Mesendoderm (in vitro differentiated cells): ENCODE results near the gene DHX29.

Experiments used
- DNase-seq: peaks from one replicate; pipeline ENCODE4 v3.0.0; 2013
- H2AK5ac ChIP-seq: 2 replicates; pipeline ENCODE4 v1.6.1; 2013; ENCODE audit warnings: low read length, inconsistent platforms
- H2BK120ac ChIP-seq: 2 replicates; pipeline ENCODE4 v1.6.1; 2013; ENCODE audit warnings: low read depth, mild to moderate bottlenecking, low read length, moderate library complexity, mixed read lengths
- H2BK15ac ChIP-seq: replicated peaks from 2 replicates; pipeline ENCODE4 v1.6.1; 2013; ENCODE audit warnings: low read depth, mild to moderate bottlenecking, moderate library complexity
- H2BK5ac ChIP-seq: 2 replicates; pipeline ENCODE4 v1.6.1; 2013; ENCODE audit warnings: low read length, inconsistent platforms
- H3K18ac ChIP-seq: 2 replicates; pipeline ENCODE4 v1.6.1; 2013; ENCODE audit warnings: mild to moderate bottlenecking, low read length, mixed read lengths
- H3K23ac ChIP-seq: one replicate; pipeline ENCODE4 v1.6.1; 2013; ENCODE audit warnings: low read length
- H3K27ac ChIP-seq: 2 replicates; pipeline ENCODE4 v1.5.1; 2013; ENCODE audit warnings: low read depth, mild to moderate bottlenecking, inconsistent platforms, low read length, moderate library complexity
- H3K27me3 ChIP-seq: 2 replicates; pipeline ENCODE4 v1.6.1; 2013; ENCODE audit warnings: low read length, control low read depth, mild to moderate bottlenecking, inconsistent platforms; ENCODE audit not compliant: insufficient read depth, poor library complexity
- H3K36me3 ChIP-seq: 2 replicates; pipeline ENCODE4 v1.6.1; 2013; ENCODE audit warnings: low read length, inconsistent platforms; ENCODE audit not compliant: control insufficient read depth, insufficient read depth
- H3K4ac ChIP-seq: one replicate; pipeline ENCODE4 v1.6.1; 2013; ENCODE audit warnings: low read depth, mild to moderate bottlenecking, low read length, moderate library complexity
- H3K4me1 ChIP-seq: 2 replicates; pipeline ENCODE4 v1.6.1; 2013; ENCODE audit warnings: low read depth, low read length, inconsistent platforms; ENCODE audit not compliant: control insufficient read depth
- H3K4me2 ChIP-seq: 2 replicates; pipeline ENCODE4 v1.6.1; 2013; ENCODE audit warnings: low read length
- H3K4me3 ChIP-seq: 2 replicates; pipeline ENCODE4 v1.5.1; 2013; ENCODE audit warnings: mild to moderate bottlenecking, low read length
- H3K56ac ChIP-seq: one replicate; pipeline ENCODE4 v1.6.1; 2013; ENCODE audit warnings: low read length
- H3K79me1 ChIP-seq: 2 replicates; pipeline ENCODE4 v1.6.1; 2013; ENCODE audit warnings: low read length, inconsistent platforms
- H3K79me2 ChIP-seq: 2 replicates; pipeline ENCODE4 v1.6.1; 2013; ENCODE audit warnings: mild to moderate bottlenecking, low read length; ENCODE audit not compliant: control insufficient read depth, insufficient read depth
- H3K9ac ChIP-seq: 2 replicates; pipeline ENCODE4 v1.6.1; 2013; ENCODE audit warnings: low read length, inconsistent platforms
- H4K5ac ChIP-seq: one replicate; pipeline ENCODE4 v1.6.1; 2013; ENCODE audit warnings: low read length
- H4K8ac ChIP-seq: one replicate; pipeline ENCODE4 v1.6.1; 2013; ENCODE audit warnings: low read depth, mild to moderate bottlenecking, control low read depth, low read length, moderate library complexity
- WGBS: extraction: QIAGEN DNeasy Blood & Tissue Kit; methylation state at CpG from one replicate; pipeline ENCODE4 v1.1.7; 2013; ENCODE audit warnings: low lambda C conversion rate, missing lambda C conversion rate; ENCODE audit not compliant: insufficient coverage; ENCODE audit errors: extremely low coverage; 5-methylcytosine and 5-hydroxymethylcytosine counted together

DHX29 gene

GRCh38 chr5:55218967-55219366 lies 88.5 kb downstream of the DHX29 start:
- Histone ChIP-seq H3K79me1 (no peaks in the 10 kb centered on the region), H3K4me2 (no peak overlapping the region), H3K9ac (no peak overlapping the region), H2AK5ac (no peak overlapping the region), H3K18ac (no peak overlapping the region), H4K8ac (no peak overlapping the region), H2BK5ac (no peak overlapping the region), H3K4me3 (no peak overlapping the region), H3K23ac (no peak overlapping the region), H3K4me1 (no peaks in the 10 kb centered on the region), H4K5ac (no peak overlapping the region), H3K36me3 (no peaks in the 10 kb centered on the region), H2BK15ac (no peak overlapping the region), H3K79me2 (no peaks in the 10 kb centered on the region), H3K27me3 (peaks cover 28% of the 10 kb centered on the region), H3K56ac (no peak overlapping the region), H3K27ac (no peak overlapping the region), H2BK120ac (no peak overlapping the region), H3K4ac (no peak overlapping the region)
- WGBS: no CpG with 5 or more reads among the region's 4 CpGs
- DNase-seq: peak; percentile 66

DNA sequence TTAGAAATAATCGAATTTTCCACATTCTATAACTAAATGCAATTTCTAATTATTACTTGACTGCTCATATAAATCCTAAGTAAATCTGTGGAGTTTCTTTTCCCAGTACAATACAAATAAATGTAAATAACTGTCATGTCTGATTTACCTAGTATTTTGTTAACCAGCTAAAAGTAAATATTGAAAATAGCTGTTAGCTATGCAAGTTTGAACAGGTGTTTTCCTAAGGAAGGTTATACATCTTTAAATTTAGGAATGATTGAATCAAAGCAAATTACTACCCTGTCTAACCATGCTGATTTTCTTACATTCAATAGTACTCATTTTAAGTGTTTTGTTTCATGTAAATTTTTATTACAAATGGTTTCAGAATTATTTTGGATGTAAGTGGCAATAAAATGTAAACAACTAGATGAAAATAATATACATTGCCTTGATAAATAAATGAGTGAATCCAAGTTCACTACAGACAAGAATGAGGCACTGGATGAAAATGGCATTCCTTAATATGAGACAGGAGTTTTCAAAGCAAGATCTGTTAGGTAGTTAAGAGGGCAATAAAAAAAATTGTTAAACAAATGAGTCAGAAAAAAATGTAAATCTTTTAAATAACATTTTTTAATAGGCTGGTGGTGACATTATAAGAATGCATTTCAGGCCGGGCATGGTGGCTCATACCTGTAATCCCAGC lies 96.2 kb downstream of the DHX29 start:
- Histone ChIP-seq H4K8ac (no peak overlapping the region), H3K18ac (no peak overlapping the region), H2BK15ac (no peak overlapping the region), H3K4me2 (no peak overlapping the region), H3K27me3 (no peaks in the 10 kb centered on the region), H3K56ac (no peak overlapping the region), H3K79me2 (no peaks in the 10 kb centered on the region), H2BK120ac (no peak overlapping the region), H3K79me1 (no peaks in the 10 kb centered on the region), H2BK5ac (no peak overlapping the region), H3K36me3 (no peaks in the 10 kb centered on the region), H3K23ac (no peak overlapping the region), H2AK5ac (no peak overlapping the region), H4K5ac (no peak overlapping the region), H3K27ac (no peak overlapping the region), H3K4me3 (no peak overlapping the region), H3K4ac (no peak overlapping the region), H3K9ac (no peak overlapping the region), H3K4me1 (no peaks in the 10 kb centered on the region)
- WGBS: no CpG with 5 or more reads among the region's 2 CpGs
- DNase-seq: no peak
